Measurements from ENCODE around the gene TM9SF3. TPM values are rescaled to one million over a fixed set of nuclear protein-coding genes. Genes with fewer than 3 reads are reported as not detected.

The TM9SF3 gene
- polyA plus RNA-seq, 4 donors, result 30.3 to 250 (median 62.5) TPM

DNA sequence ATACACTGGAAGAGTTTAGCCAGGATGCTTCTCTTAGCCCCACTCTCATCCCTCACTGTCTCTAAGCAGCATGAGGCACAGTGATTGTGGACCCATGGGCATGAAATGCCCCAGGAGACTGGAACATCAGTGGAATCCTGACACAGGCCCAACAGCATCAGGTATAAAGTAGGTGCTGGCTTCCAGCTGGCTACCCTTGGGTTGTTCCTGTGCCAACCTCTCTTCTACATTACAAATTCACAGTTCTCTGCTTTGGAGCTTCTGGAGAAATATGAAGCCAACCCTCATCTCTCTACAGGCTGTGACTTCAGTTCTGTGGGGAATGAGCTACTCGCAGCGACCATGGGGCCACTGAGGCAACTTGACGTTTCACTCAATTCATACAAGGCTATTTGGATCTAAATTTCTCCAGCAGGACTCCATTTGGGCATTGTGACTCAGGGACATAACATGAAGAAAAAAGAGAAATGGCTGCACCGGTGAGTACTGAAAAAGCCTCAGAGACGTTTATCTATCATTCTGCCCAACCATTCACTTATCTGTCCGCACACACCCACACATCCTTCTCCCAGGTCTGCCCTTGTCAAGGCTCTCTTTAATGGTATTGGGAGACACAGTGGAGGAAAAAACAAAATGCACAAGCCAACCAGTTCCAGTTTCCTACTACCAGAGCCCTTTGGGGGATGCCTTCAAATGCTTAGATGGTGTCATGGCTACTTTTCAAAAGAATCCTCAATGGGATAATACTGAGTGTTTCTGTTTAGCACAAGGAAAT is 35.4 kb upstream of the TM9SF3 start:
- Histone ChIP-seq H3K4me1 (ENCODE audit: control insufficient read depth in 3 of 3, insufficient read depth in 2 of 3, low read depth in 1 of 3, low read length in 2 of 3) (peaks cover 0 to 8% (median 5%) of the 10 kb centered on the region in 3 donors), H3K36me3 (ENCODE audit: control insufficient read depth in 3 of 3, insufficient read depth in 2 of 3, low read depth in 1 of 3, low read length in 3 of 3) (no peaks in the 10 kb centered on the region), H3K27ac (ENCODE audit: low read depth in 1 of 3, low read length in 2 of 3) (no peak overlapping the region), H3K9me3 (ENCODE audit: control insufficient read depth in 2 of 2, insufficient read depth in 1 of 2, low read depth in 1 of 2, low read length in 1 of 2) (no peaks in the 10 kb centered on the region), H3K4me3 (ENCODE audit: low read depth in 1 of 3, low read length in 3 of 3) (no peak overlapping the region), H3K27me3 (ENCODE audit: control insufficient read depth in 3 of 3, insufficient read depth in 3 of 3, low read length in 3 of 3) (no peaks in the 10 kb centered on the region)
- DNase-seq (no peak), FAIRE-seq (no peak)
- 77 to 87% (median 80%) methylated on average over 6 of the region's 6 CpGs for WGBS, 3 donors

DNA sequence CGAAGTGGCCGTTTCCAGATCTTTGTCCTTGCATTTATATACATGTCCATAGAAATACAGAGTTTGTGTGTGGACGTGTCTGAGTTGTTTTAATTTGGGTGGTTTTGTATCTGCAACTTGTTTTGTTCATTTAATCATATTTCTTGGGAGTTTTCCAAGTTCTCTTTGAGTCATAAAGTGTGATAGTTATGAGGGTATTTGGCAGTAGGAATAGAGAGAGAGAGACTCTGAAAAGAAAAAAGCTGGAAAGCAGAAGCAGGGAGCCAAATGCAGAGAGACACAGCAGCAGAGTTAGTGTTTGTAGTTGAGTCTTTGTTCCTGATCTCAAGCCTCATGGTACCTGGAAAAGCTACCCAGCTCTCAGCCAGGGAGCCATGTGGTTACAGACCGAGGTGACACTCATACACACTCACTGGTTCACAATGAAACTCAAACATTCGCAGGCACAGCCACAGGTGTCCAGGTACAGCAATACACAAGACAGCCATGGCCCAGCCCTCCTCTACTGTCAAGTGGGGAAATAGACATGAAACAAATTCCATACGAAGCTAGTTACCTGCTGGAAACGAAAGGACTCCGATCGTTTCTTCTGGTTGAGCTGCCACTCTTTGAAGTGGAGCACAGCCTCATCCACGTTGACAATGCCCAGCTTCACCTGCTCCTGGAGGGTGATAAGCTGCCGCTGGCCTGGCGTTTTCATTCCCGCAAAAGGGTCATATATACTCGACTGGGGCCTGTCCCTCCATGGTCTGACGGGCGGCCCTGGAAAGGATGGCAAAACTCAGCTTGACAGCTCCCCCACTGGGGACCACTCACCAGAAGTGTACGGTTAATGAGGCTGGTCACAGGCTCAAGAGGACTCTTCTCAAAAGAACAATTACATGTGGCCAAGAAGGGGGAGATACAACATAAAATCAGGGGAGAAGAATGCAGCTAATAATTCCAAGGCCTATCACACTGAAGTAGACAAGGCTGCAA is 33.3 kb upstream of the TM9SF3 start:
- H3K27ac ChIP-seq (ENCODE audit: low read depth in 1 of 3, low read length in 2 of 3), result peak overlapping the region in 1 of 3 donors; percentile 11
- no peaks in the 10 kb centered on the region for H3K27me3 ChIP-seq (ENCODE audit: control insufficient read depth in 3 of 3, insufficient read depth in 3 of 3, low read length in 3 of 3)
- peaks cover 0 to 8% (median 5%) of the 10 kb centered on the region in 3 donors for H3K4me1 ChIP-seq (ENCODE audit: control insufficient read depth in 3 of 3, insufficient read depth in 2 of 3, low read depth in 1 of 3, low read length in 2 of 3)
- DNase-seq (peak in 1 of 2 donors; percentile 44), FAIRE-seq (no peak)
- WGBS, 3 donors, result 29 to 63% (median 47%) methylated on average over 17 of the region's 17 CpGs
- H3K36me3 ChIP-seq (ENCODE audit: control insufficient read depth in 3 of 3, insufficient read depth in 2 of 3, low read depth in 1 of 3, low read length in 3 of 3), result peaks cover 0 to 4% (median 3%) of the 10 kb centered on the region in 3 donors
- no peak overlapping the region for H3K4me3 ChIP-seq (ENCODE audit: low read depth in 1 of 3, low read length in 3 of 3)
- no peaks in the 10 kb centered on the region for H3K9me3 ChIP-seq (ENCODE audit: control insufficient read depth in 2 of 2, insufficient read depth in 1 of 2, low read depth in 1 of 2, low read length in 1 of 2)

- Histone ChIP-seq H3K27ac (ENCODE audit: low read depth in 1 of 3, low read length in 2 of 3) (no peak overlapping the region), H3K4me1 (ENCODE audit: control insufficient read depth in 3 of 3, insufficient read depth in 2 of 3, low read depth in 1 of 3, low read length in 2 of 3) (peaks cover 0 to 9% (median 5%) of the 10 kb centered on the region in 3 donors), H3K36me3 (ENCODE audit: control insufficient read depth in 3 of 3, insufficient read depth in 2 of 3, low read depth in 1 of 3, low read length in 3 of 3) (peaks cover 0 to 4% (median 3%) of the 10 kb centered on the region in 3 donors), H3K27me3 (ENCODE audit: control insufficient read depth in 3 of 3, insufficient read depth in 3 of 3, low read length in 3 of 3) (no peaks in the 10 kb centered on the region), H3K4me3 (ENCODE audit: low read depth in 1 of 3, low read length in 3 of 3) (no peak overlapping the region), H3K9me3 (ENCODE audit: control insufficient read depth in 2 of 2, insufficient read depth in 1 of 2, low read depth in 1 of 2, low read length in 1 of 2) (no peaks in the 10 kb centered on the region)
- DNase-seq (peak in 1 of 2 donors; percentile 9), FAIRE-seq (no peak)
- WGBS, 3 donors, result 54 to 75% (median 70%) methylated on average over 11 of the region's 11 CpGs
Observed at GRCh38 chr10:96619120-96619519, 32.3 kb upstream of the TM9SF3 start.

DNA sequence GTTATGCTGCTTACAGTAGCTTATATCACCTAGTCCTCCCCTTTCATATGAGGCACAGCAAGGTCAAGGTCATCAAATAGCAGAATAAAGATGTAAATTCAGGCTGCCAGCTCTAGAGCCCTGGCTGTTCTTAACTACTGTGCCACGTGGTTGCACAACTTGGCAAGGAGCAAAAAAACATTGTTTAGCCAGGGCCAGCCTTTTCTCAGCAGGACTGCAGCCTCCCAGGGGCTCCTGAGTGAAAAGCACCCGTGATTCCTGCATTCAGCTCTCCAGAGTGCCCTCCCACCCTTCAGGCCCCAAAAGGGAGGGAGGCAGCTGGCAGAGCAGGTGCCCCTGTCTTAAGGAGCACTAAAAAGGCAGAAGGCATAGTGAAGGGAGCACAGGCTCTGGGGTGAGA is 31.8 kb upstream of the TM9SF3 start:
- Histone ChIP-seq H3K9me3 (ENCODE audit: control insufficient read depth in 2 of 2, insufficient read depth in 1 of 2, low read depth in 1 of 2, low read length in 1 of 2) (no peaks in the 10 kb centered on the region), H3K27ac (ENCODE audit: low read depth in 1 of 3, low read length in 2 of 3) (no peak overlapping the region), H3K27me3 (ENCODE audit: control insufficient read depth in 3 of 3, insufficient read depth in 3 of 3, low read length in 3 of 3) (no peaks in the 10 kb centered on the region), H3K4me3 (ENCODE audit: low read depth in 1 of 3, low read length in 3 of 3) (no peak overlapping the region), H3K36me3 (ENCODE audit: control insufficient read depth in 3 of 3, insufficient read depth in 2 of 3, low read depth in 1 of 3, low read length in 3 of 3) (peaks cover 0 to 4% (median 3%) of the 10 kb centered on the region in 3 donors), H3K4me1 (ENCODE audit: control insufficient read depth in 3 of 3, insufficient read depth in 2 of 3, low read depth in 1 of 3, low read length in 2 of 3) (peaks cover 3 to 14% (median 5%) of the 10 kb centered on the region in 3 donors)
- WGBS, 3 donors, result 8 to 38% (median 14%) methylated on average over 2 of the region's 2 CpGs
- DNase-seq, result peak in 1 of 2 donors; percentile 44
- FAIRE-seq, result no peak

DNA sequence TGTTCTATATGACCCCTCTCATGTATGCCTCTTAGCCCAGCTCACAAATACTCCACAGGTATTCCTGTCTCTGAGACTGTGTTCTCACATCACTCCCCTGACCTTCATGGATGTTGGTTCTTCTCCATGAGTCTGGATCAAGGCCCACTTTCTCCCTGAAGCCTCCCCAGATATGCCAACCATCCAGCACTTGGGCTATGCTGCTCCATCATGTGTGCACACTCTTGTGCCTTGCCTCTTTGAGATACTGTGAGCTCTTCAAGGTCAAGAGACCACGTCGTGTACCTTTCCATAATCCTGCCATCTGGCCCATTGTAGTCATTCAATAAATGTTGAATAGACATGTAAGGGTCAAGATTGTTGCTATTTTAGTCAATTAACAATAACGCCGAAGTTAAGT is 30.1 kb upstream of the TM9SF3 start:
- no peak overlapping the region for H3K4me3 ChIP-seq (ENCODE audit: low read depth in 1 of 3, low read length in 3 of 3)
- no peaks in the 10 kb centered on the region for H3K9me3 ChIP-seq (ENCODE audit: control insufficient read depth in 2 of 2, insufficient read depth in 1 of 2, low read depth in 1 of 2, low read length in 1 of 2)
- H3K27ac ChIP-seq (ENCODE audit: low read depth in 1 of 3, low read length in 2 of 3), result no peak overlapping the region
- 66 to 70% (median 67%) methylated on average over 4 of the region's 4 CpGs for WGBS, 3 donors
- peaks cover 5 to 28% (median 6%) of the 10 kb centered on the region in 3 donors for H3K4me1 ChIP-seq (ENCODE audit: control insufficient read depth in 3 of 3, insufficient read depth in 2 of 3, low read depth in 1 of 3, low read length in 2 of 3)
- H3K27me3 ChIP-seq (ENCODE audit: control insufficient read depth in 3 of 3, insufficient read depth in 3 of 3, low read length in 3 of 3), result no peaks in the 10 kb centered on the region
- peaks cover 0 to 4% (median 3%) of the 10 kb centered on the region in 3 donors for H3K36me3 ChIP-seq (ENCODE audit: control insufficient read depth in 3 of 3, insufficient read depth in 2 of 3, low read depth in 1 of 3, low read length in 3 of 3)
- FAIRE-seq, result no peak
- DNase-seq, result no peak

- Histone ChIP-seq H3K27me3 (ENCODE audit: control insufficient read depth in 3 of 3, insufficient read depth in 3 of 3, low read length in 3 of 3) (no peaks in the 10 kb centered on the region), H3K4me1 (ENCODE audit: control insufficient read depth in 3 of 3, insufficient read depth in 2 of 3, low read depth in 1 of 3, low read length in 2 of 3) (peaks cover 3 to 52% (median 9%) of the 10 kb centered on the region in 3 donors), H3K27ac (ENCODE audit: low read depth in 1 of 3, low read length in 2 of 3) (no peak overlapping the region), H3K4me3 (ENCODE audit: low read depth in 1 of 3, low read length in 3 of 3) (no peak overlapping the region), H3K36me3 (ENCODE audit: control insufficient read depth in 3 of 3, insufficient read depth in 2 of 3, low read depth in 1 of 3, low read length in 3 of 3) (peaks cover 0 to 4% (median 3%) of the 10 kb centered on the region in 3 donors), H3K9me3 (ENCODE audit: control insufficient read depth in 2 of 2, insufficient read depth in 1 of 2, low read depth in 1 of 2, low read length in 1 of 2) (no peaks in the 10 kb centered on the region)
- DNase-seq (peak in 1 of 2 donors; percentile 81), FAIRE-seq (no peak)
- WGBS, 3 donors, result 65 to 81% (median 73%) methylated on average over 2 of the region's 2 CpGs
Observed at GRCh38 chr10:96614515-96614914, 27.7 kb upstream of the TM9SF3 start.

DNA sequence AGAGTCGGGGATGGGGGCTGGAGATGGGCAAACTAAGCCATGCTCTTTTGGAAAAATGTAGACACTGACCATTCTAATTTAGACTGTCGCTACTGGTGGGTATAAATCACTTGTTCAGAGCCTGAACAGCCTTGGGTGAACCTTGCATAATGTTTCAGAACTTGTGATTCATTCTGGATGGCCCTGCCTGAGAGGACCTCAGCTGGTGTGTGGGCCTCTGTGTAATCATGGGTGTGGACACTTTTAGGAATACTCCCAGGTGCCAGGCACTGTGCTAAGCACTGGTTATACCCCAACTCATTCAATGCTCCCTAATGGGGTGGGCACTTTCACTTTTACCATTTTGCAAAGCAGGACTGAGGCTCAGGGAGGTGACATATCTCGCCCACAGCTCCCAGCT is 26.8 kb upstream of the TM9SF3 start:
- DNase-seq (peak; percentile 50 to 61), FAIRE-seq (no peak)
- Histone ChIP-seq H3K27me3 (ENCODE audit: control insufficient read depth in 3 of 3, insufficient read depth in 3 of 3, low read length in 3 of 3) (no peaks in the 10 kb centered on the region), H3K9me3 (ENCODE audit: control insufficient read depth in 2 of 2, insufficient read depth in 1 of 2, low read depth in 1 of 2, low read length in 1 of 2) (no peaks in the 10 kb centered on the region), H3K4me1 (ENCODE audit: control insufficient read depth in 3 of 3, insufficient read depth in 2 of 3, low read depth in 1 of 3, low read length in 2 of 3) (peaks cover under 1 to 58% (median 10%) of the 10 kb centered on the region in 3 donors), H3K4me3 (ENCODE audit: low read depth in 1 of 3, low read length in 3 of 3) (no peak overlapping the region), H3K36me3 (ENCODE audit: control insufficient read depth in 3 of 3, insufficient read depth in 2 of 3, low read depth in 1 of 3, low read length in 3 of 3) (peaks cover 0 to 4% (median 3%) of the 10 kb centered on the region in 3 donors), H3K27ac (ENCODE audit: low read depth in 1 of 3, low read length in 2 of 3) (peak overlapping the region in 2 of 3 donors; percentile 21 to 80)
- 78 to 87% (median 84%) methylated on average over 3 of the region's 3 CpGs for whole genome bisulfite sequencing, 3 donors

Data from small intestine (tissue), 7 donors.